Measurements from ENCODE around the gene PCDH9.
A peak's percentile ranks its signal among the peaks of the same experiment; 100 is the strongest.
"Not testable (repeated sequence)": the region's sequence is repeated elsewhere in the genome, so short reads cannot be mapped to it uniquely, and the experiment has no call there.

PCDH9 gene

DNA sequence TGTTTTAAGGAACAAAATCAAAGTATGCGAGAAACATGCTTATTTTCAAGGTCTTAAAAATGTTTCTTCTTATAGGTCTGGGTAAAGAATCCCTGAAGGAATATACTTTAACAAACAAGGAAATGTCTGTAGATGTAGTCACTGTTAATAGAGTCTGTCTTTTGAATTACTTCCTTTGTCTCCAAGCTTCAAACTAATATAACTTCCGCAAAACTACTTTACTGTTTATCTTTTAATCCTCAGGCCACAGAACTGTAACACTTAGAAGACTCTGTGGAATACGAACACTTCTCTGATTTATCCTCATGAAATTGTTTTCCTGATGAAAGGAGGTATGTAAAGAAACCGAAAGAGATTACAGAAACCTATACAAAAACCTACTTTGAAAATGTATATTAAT, 316.0 kb downstream of the PCDH9 start:
- H3K4me3 ChIP-seq = peak overlapping the region; percentile 24; the same call in 1 of the 2 replicates
- DNase-seq (ENCODE audit: low read depth, low spot score) = no peak
- H3K36me3 ChIP-seq (ENCODE audit: insufficient read depth, low read length) = no peaks in the 10 kb centered on the region
- TF ChIP-seq EZH2 (IDR thresholded peaks at IDR 0.05) = no peak
- no peak for TF ChIP-seq POLR2AphosphoS5 (IDR thresholded peaks at IDR 0.05; ENCODE audit: borderline replicate concordance, low read depth, low read length)
- no peak for TF ChIP-seq FOXP2 (optimal IDR thresholded peaks at IDR 0.05; ENCODE audit: control extremely low read depth, extremely low read length, insufficient read depth)
- no peaks in the 10 kb centered on the region for H3K9me3 ChIP-seq (ENCODE audit: low read depth, low read length)
- H3K27ac ChIP-seq = peak overlapping the region; percentile 69
- H3K9ac ChIP-seq (ENCODE audit: insufficient read length) = peak overlapping the region; percentile 35

DNA sequence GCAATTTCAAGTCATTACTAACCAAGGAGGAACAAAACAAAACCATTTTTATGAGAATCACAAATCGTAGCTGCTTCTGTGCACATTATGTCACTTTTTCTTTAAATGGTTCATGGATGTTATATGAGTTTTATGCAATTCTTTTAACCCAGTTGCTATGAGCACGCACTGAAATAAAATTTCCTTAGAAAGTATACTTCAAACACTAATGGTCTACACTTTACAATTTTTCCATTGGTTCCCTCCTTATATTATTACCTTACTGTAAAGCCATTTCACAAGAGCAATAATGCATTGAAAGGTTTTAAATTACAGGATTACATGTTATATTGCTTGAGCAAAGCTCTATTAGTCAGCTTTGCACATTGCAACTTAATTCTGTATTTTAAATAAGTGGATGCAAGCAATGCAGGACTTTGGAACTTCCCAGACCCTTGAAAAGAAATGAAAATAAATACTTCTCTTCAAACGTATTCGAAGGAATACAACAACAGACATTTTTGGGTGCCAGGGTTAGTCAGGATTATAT, 318.7 kb downstream of the PCDH9 start:
- DNase-seq (ENCODE audit: low read depth, low spot score) = no peak
- no peak overlapping the region for H3K27ac ChIP-seq
- no peak overlapping the region for H3K9ac ChIP-seq (ENCODE audit: insufficient read length)
- H3K9me3 ChIP-seq (ENCODE audit: low read depth, low read length) = no peaks in the 10 kb centered on the region
- TF ChIP-seq FOXP2 (optimal IDR thresholded peaks at IDR 0.05; ENCODE audit: control extremely low read depth, extremely low read length, insufficient read depth) (no peak), POLR2AphosphoS5 (IDR thresholded peaks at IDR 0.05; ENCODE audit: borderline replicate concordance, low read depth, low read length) (no peak), EZH2 (IDR thresholded peaks at IDR 0.05) (no peak)
- no peak overlapping the region for H3K4me3 ChIP-seq
- no peaks in the 10 kb centered on the region for H3K36me3 ChIP-seq (ENCODE audit: insufficient read depth, low read length)

DNA sequence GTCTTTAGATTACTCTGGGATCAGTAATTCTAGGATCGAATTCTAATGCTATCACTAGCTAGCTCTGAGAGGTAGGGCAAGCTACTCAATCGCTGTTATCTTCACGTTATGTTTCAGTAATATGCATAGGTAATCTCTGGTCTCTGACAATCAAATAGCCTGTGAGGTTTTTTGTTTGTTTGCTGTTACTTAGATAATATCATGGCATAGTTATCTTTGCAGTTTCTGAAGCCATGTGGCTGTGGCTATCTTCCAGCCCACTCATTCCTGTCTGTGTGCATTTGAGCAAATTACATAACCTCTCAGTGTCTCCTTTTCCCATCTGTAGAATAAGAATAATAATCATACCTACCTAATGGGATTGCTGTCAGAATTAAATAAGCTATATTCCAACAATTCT, 330.2 kb downstream of the PCDH9 start:
- no peak overlapping the region for H3K27ac ChIP-seq
- H3K4me3 ChIP-seq = no peak overlapping the region
- no peaks in the 10 kb centered on the region for H3K9me3 ChIP-seq (ENCODE audit: low read depth, low read length)
- DNase-seq (ENCODE audit: low read depth, low spot score) = no peak
- TF ChIP-seq EZH2 (IDR thresholded peaks at IDR 0.05) (no peak), POLR2AphosphoS5 (IDR thresholded peaks at IDR 0.05; ENCODE audit: borderline replicate concordance, low read depth, low read length) (no peak), FOXP2 (optimal IDR thresholded peaks at IDR 0.05; ENCODE audit: control extremely low read depth, extremely low read length, insufficient read depth) (no peak)
- H3K9ac ChIP-seq (ENCODE audit: insufficient read length) = no peak overlapping the region
- no peaks in the 10 kb centered on the region for H3K36me3 ChIP-seq (ENCODE audit: insufficient read depth, low read length)

DNA sequence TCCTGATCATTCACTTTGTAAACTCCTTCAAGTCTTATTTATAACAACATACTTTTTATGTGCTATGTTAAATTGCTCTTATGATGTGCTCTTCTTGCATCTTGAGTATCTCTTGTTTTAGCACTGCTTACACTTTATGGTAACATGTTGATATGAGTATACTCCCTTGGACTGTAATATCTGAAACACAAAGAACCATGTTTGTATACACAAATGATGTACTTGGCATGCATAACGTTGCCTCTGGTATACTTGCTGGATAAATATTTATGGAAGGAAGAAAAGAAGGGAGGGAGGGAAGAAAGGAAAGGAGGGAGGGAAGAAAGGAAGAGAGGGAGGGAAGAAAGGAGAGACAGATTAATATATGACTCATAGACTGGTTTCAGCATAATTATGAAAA, 333.2 kb downstream of the PCDH9 start:
- DNase-seq (ENCODE audit: low read depth, low spot score) = no peak
- no peak for TF ChIP-seq FOXP2 (optimal IDR thresholded peaks at IDR 0.05; ENCODE audit: control extremely low read depth, extremely low read length, insufficient read depth)
- TF ChIP-seq POLR2AphosphoS5 (IDR thresholded peaks at IDR 0.05; ENCODE audit: borderline replicate concordance, low read depth, low read length) = no peak
- TF ChIP-seq EZH2 (IDR thresholded peaks at IDR 0.05) = no peak

DNA sequence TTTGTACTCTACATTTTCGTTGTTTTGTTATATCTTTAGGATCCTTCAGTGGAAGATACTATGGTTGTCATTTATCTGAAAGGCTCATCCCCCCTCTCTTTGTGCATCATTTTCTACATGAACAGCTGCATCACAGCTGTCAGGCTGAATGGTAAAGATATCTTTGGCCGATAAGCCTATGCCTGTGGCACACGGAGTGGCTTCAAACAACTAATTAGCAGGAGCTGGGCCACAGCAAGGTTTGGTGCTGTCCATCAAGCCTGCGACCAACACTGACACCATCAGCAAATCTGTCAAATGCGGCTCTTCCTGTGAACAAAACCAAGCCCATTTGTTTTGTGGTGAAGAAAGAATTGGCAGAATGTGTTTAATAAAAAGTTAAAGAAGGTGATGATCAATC, 334.4 kb downstream of the PCDH9 start:
- H3K9me3 ChIP-seq (ENCODE audit: low read depth, low read length) = no peaks in the 10 kb centered on the region
- DNase-seq (ENCODE audit: low read depth, low spot score) = no peak
- no peak overlapping the region for H3K27ac ChIP-seq
- H3K36me3 ChIP-seq (ENCODE audit: insufficient read depth, low read length) = no peaks in the 10 kb centered on the region
- H3K4me3 ChIP-seq = no peak overlapping the region
- TF ChIP-seq FOXP2 (optimal IDR thresholded peaks at IDR 0.05; ENCODE audit: control extremely low read depth, extremely low read length, insufficient read depth) (no peak), EZH2 (IDR thresholded peaks at IDR 0.05) (no peak), POLR2AphosphoS5 (IDR thresholded peaks at IDR 0.05; ENCODE audit: borderline replicate concordance, low read depth, low read length) (no peak)
- no peak overlapping the region for H3K9ac ChIP-seq (ENCODE audit: insufficient read length)

More for the DNA sequence above, 333.2 kb downstream of the PCDH9 start:
- H3K4me3 ChIP-seq = no peak overlapping the region
- no peaks in the 10 kb centered on the region for H3K36me3 ChIP-seq (ENCODE audit: insufficient read depth, low read length)
- H3K9ac ChIP-seq (ENCODE audit: insufficient read length) = no peak overlapping the region
- H3K27ac ChIP-seq = no peak overlapping the region
- no peaks in the 10 kb centered on the region for H3K9me3 ChIP-seq (ENCODE audit: low read depth, low read length)

DNA sequence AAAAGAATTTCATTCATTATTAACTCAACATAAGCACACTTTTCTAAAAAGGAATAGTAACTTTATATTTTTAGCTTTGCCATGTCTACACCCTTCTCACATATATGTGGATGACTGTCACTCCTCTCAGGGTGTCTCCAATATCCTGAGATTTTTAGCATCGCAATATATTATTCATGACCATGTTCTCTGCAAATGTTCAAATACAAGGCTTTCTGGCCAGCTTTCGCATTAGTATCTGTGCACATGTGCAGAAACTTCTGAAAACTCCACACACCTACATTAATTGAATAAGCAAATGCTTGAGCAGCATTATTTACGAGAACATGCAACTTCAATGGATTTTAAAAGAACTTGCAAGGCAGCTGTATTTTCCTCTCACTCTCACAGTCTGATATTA, 334.8 kb downstream of the PCDH9 start:
- TF ChIP-seq EZH2 (IDR thresholded peaks at IDR 0.05) (no peak), FOXP2 (optimal IDR thresholded peaks at IDR 0.05; ENCODE audit: control extremely low read depth, extremely low read length, insufficient read depth) (no peak)
- DNase-seq (ENCODE audit: low read depth, low spot score) = no peak
- Histone ChIP-seq H3K9me3 (ENCODE audit: low read depth, low read length) (no peaks in the 10 kb centered on the region), H3K4me3 (no peak overlapping the region), H3K9ac (ENCODE audit: insufficient read length) (no peak overlapping the region), H3K27ac (no peak overlapping the region), H3K36me3 (ENCODE audit: insufficient read depth, low read length) (no peaks in the 10 kb centered on the region)

DNA sequence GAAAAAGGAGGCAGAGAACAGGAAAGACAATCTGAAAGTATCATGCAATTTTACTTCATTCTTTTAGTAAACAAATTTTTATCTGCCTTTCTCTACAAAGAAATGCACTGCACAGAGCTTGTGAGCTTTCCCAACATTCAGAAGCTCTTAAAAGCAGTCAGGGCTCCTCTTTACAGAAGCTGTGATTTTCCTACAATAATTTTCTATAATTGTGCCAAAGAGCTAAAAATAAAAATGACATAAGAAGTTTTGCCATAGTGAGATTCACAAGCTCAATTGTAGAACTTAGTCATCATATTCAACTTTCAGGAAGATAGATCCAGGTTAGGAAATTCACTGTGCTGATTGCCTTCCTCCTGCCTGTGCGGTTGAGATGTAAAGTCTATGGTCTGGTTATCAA, 341.4 kb downstream of the PCDH9 start:
- H3K9me3 ChIP-seq (ENCODE audit: low read depth, low read length) = no peaks in the 10 kb centered on the region
- no peak overlapping the region for H3K27ac ChIP-seq
- TF ChIP-seq FOXP2 (optimal IDR thresholded peaks at IDR 0.05; ENCODE audit: control extremely low read depth, extremely low read length, insufficient read depth) (no peak), EZH2 (IDR thresholded peaks at IDR 0.05) (no peak), POLR2AphosphoS5 (IDR thresholded peaks at IDR 0.05; ENCODE audit: borderline replicate concordance, low read depth, low read length) (no peak)
- H3K4me3 ChIP-seq = no peak overlapping the region
- no peaks in the 10 kb centered on the region for H3K36me3 ChIP-seq (ENCODE audit: insufficient read depth, low read length)
- DNase-seq (ENCODE audit: low read depth, low spot score) = no peak
- no peak overlapping the region for H3K9ac ChIP-seq (ENCODE audit: insufficient read length)

DNA sequence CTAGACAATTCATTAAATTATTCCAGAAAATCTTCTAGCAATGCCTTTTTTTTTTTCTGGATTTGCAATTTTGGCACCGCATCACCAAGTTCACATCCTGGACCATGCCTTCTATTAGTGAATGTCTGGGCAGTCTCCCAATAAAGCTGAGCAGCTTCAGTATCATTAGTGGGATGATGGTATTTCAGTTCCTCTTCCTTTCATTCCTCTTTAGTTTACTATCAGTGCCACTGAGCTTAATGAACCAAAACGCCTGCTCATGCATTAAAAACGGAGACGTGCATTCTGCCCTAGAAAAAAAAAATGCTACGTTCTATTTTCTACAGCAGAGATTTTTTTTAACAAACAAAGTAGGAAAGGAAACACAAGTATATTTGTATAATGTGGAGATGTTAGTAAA, 343.0 kb downstream of the PCDH9 start:
- H3K9me3 ChIP-seq (ENCODE audit: low read depth, low read length) = no peaks in the 10 kb centered on the region
- no peaks in the 10 kb centered on the region for H3K36me3 ChIP-seq (ENCODE audit: insufficient read depth, low read length)
- no peak for TF ChIP-seq POLR2AphosphoS5 (IDR thresholded peaks at IDR 0.05; ENCODE audit: borderline replicate concordance, low read depth, low read length)
- no peak for TF ChIP-seq EZH2 (IDR thresholded peaks at IDR 0.05)
- no peak for TF ChIP-seq FOXP2 (optimal IDR thresholded peaks at IDR 0.05; ENCODE audit: control extremely low read depth, extremely low read length, insufficient read depth)
- no peak overlapping the region for H3K27ac ChIP-seq
- no peak for DNase-seq (ENCODE audit: low read depth, low spot score)
- no peak overlapping the region for H3K9ac ChIP-seq (ENCODE audit: insufficient read length)
- no peak overlapping the region for H3K4me3 ChIP-seq

DNA sequence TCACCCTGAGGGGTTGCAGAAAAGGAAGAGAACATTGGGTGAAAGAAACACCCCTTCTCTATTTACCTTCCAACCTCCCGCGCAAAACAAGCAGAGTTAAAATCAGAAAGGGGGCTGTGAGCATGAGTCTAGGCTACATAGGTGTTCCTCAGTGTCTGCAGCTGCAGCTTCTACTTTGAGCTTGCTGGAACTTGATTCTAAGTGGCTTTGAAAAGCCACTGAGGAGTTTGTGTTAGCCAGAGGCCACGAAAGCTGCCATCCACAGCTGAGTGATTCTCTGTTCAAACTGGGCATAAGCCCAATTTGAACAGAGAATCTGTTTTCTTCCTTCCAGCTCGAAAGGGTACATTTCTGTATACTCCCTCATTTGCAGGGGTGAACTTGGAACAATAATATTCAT, 343.9 kb downstream of the PCDH9 start:
- Histone ChIP-seq H3K27ac (no peak overlapping the region), H3K4me3 (no peak overlapping the region), H3K9ac (ENCODE audit: insufficient read length) (no peak overlapping the region), H3K36me3 (ENCODE audit: insufficient read depth, low read length) (no peaks in the 10 kb centered on the region), H3K9me3 (ENCODE audit: low read depth, low read length) (no peaks in the 10 kb centered on the region)
- no peak for DNase-seq (ENCODE audit: low read depth, low spot score)
- TF ChIP-seq EZH2 (IDR thresholded peaks at IDR 0.05) = no peak
- TF ChIP-seq POLR2AphosphoS5 (IDR thresholded peaks at IDR 0.05; ENCODE audit: borderline replicate concordance, low read depth, low read length) = no peak
- TF ChIP-seq FOXP2 (optimal IDR thresholded peaks at IDR 0.05; ENCODE audit: control extremely low read depth, extremely low read length, insufficient read depth) = no peak

DNA sequence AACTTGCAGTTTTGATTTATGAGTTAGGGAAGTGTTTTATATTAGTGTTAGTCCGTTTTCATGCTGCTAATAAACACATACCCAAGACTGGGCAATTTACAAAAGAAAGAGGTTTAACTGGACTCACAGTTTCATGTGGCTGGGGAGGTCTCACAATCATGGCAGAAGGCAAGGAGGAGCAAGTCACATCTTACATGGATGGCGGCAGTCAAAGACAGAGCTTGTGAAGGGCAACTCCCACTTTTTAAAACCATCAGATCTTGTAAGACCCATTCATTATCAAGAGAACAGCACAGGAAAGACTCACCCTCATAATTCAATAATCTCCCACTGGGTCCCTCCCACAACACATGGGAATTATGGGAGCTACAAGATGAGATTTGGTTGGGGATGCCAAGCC, 349.0 kb downstream of the PCDH9 start:
- H3K9ac ChIP-seq (ENCODE audit: insufficient read length); H3K4me3 ChIP-seq; DNase-seq (ENCODE audit: low read depth, low spot score); H3K27ac ChIP-seq; H3K9me3 ChIP-seq (ENCODE audit: low read depth, low read length); H3K36me3 ChIP-seq (ENCODE audit: insufficient read depth, low read length): not testable (repeated sequence)
